Lung (tissue), 12 donors: ENCODE measurements around the gene DIP2C. TPM values are rescaled to one million over a fixed set of nuclear protein-coding genes. Genes with fewer than 3 reads are reported as not detected.

ENCODE experiments used
- ATAC-seq: fragments of 200-7000 bp; cut with Tn5 transposase; one replicate; pipeline ENCODE4 v1.9.1; 2020; ENCODE audit warnings: moderate number of reproducible peaks; ENCODE audit not compliant: insufficient read depth, low FRiP score
- DNase-seq, 3 donors: peaks; one replicate each; pipeline ENCODE4 v3.0.0-alpha.2; 2013 to 2017
- H3K27ac ChIP-seq, 2 donors: one replicate each; pipeline ENCODE4 v1.5.1; 2013; ENCODE audit warnings: mild to moderate bottlenecking in 2 of 2, moderate library complexity in 2 of 2, control low read depth in 1 of 2, inconsistent platforms in 1 of 2, low read depth in 1 of 2, low read length in 1 of 2
- H3K27me3 ChIP-seq, 3 donors: one replicate each; pipeline ENCODE4 v1.5.1; 2013; ENCODE audit warnings: low read length in 2 of 3; ENCODE audit not compliant: control insufficient read depth in 3 of 3, insufficient read depth in 3 of 3
- H3K36me3 ChIP-seq, 4 donors: one replicate each; pipeline ENCODE4 v1.5.1; 2013; ENCODE audit warnings: low read length in 4 of 4, mild to moderate bottlenecking in 1 of 4, moderate library complexity in 1 of 4; ENCODE audit not compliant: control insufficient read depth in 4 of 4, insufficient read depth in 4 of 4
- H3K4me1 ChIP-seq, 5 donors: one replicate each; pipeline ENCODE4 v1.5.1; 2013; ENCODE audit warnings: low read length in 5 of 5, mild to moderate bottlenecking in 2 of 5, moderate library complexity in 1 of 5; ENCODE audit not compliant: control insufficient read depth in 5 of 5, insufficient read depth in 5 of 5
- H3K4me3 ChIP-seq: one replicate; pipeline ENCODE4 v1.5.1; 2013; ENCODE audit warnings: mild to moderate bottlenecking, control low read depth, moderate library complexity
- H3K9ac ChIP-seq, 2 donors: one replicate each; pipeline ENCODE4 v1.5.1; 2013; ENCODE audit warnings: low read length in 2 of 2, control low read depth in 1 of 2; ENCODE audit not compliant: insufficient read depth in 1 of 2
- H3K9me3 ChIP-seq, 4 donors: one replicate each; pipeline ENCODE4 v1.5.1; 2013; ENCODE audit warnings: low read length in 3 of 4, mild to moderate bottlenecking in 1 of 4, moderate library complexity in 1 of 4; ENCODE audit not compliant: control insufficient read depth in 4 of 4, insufficient read depth in 3 of 4
- WGBS, 2 donors: extraction: QIAGEN DNeasy Blood & Tissue Kit; methylation state at CpG; one replicate each; pipeline ENCODE4 v1.1.7; 2013; 5-methylcytosine and 5-hydroxymethylcytosine counted together
- polyA plus RNA-seq, 2 donors: library from polyadenylated mRNA; stranded (reverse); fragments of 200-250 nt; gene quantifications; one replicate each; pipeline ENCODE4 v1.2.1, GENCODE V29; 2013
- total RNA-seq, 2 donors: library from RNA; depleted of rRNA in 1 of 2; stranded (reverse); fragments of >200 nt in 1 of 2; gene quantifications; one replicate each; pipeline ENCODE4 v1.2.1, GENCODE V29; 2014 to 2021
- TF ChIP-seq, protein P1 (sequence below): IDR thresholded peaks from 2 replicates; pipeline ENCODE4 v1.5.1; 2012; ENCODE audit warnings: mild to moderate bottlenecking; ENCODE audit errors: control extremely low read depth, extremely low read depth
- donor health status: control.
- donor health status: control.
- donor health status: Bipolar disorder and iron deficiency.
- donor health status: healthy.
- donor health status: DM: yes; HTN: yes; CAD: no.

The DIP2C gene
- total and polyA plus RNA-seq, 4 donors, result 3.6 to 20.0 (median 9.5) TPM

DNA sequence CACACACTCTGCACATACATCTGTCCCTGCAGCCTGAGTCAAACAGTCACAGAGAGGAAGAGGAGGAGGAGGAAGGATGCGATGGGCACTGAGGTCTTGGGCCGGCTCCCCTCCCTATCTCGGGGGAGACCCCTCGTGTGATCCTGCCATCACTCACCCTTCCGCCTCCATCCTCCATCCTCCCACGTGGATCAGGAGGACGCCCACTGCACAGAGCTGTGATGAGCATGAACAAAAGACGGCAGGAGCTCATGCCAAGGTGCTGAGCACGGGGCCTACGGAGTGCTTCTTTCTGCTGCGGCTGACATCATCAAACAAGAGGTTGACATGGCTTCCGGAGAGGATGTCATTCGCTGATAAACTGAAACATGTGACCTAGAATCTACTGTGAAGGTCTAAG lies 68.0 kb downstream of the DIP2C start:
- Histone ChIP-seq H3K4me1 (peaks cover 12 to 38% (median 18%) of the 10 kb centered on the region in 5 donors), H3K36me3 (no peaks in the 10 kb centered on the region), H3K4me3 (no peak overlapping the region), H3K27ac (no peak overlapping the region), H3K9me3 (no peaks in the 10 kb centered on the region), H3K9ac (no peak overlapping the region), H3K27me3 (no peaks in the 10 kb centered on the region)
- TF ChIP-seq, protein P1, sequence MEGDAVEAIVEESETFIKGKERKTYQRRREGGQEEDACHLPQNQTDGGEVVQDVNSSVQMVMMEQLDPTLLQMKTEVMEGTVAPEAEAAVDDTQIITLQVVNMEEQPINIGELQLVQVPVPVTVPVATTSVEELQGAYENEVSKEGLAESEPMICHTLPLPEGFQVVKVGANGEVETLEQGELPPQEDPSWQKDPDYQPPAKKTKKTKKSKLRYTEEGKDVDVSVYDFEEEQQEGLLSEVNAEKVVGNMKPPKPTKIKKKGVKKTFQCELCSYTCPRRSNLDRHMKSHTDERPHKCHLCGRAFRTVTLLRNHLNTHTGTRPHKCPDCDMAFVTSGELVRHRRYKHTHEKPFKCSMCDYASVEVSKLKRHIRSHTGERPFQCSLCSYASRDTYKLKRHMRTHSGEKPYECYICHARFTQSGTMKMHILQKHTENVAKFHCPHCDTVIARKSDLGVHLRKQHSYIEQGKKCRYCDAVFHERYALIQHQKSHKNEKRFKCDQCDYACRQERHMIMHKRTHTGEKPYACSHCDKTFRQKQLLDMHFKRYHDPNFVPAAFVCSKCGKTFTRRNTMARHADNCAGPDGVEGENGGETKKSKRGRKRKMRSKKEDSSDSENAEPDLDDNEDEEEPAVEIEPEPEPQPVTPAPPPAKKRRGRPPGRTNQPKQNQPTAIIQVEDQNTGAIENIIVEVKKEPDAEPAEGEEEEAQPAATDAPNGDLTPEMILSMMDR, result no peak
- ATAC-seq (no peak), DNase-seq (no peak)
- 83 to 84% methylated on average over 13 of the region's 13 CpGs for WGBS, 2 donors

DNA sequence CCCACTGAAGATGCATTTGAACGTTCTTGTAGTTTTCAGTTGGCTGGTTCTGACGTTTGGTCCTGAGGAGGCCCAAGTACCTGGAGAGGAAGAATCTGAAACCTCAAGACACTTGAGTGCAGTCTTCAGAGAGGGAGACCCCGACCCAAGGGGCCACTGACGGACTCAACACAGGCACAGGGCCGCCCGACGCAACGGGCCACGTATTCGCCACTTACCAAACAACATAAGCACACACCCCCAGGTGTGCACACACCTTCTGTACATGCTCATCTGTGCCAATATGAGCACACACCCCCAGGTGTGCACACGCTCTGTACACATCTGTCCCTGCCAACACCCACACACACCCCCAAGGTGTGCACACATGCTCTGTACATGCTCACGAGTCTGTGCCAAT lies 68.5 kb downstream of the DIP2C start:
- no peak overlapping the region for H3K27ac ChIP-seq
- no peak overlapping the region for H3K9ac ChIP-seq
- H3K9me3 ChIP-seq, result no peaks in the 10 kb centered on the region
- H3K27me3 ChIP-seq, result no peaks in the 10 kb centered on the region
- DNase-seq (no peak), ATAC-seq (no peak)
- H3K4me1 ChIP-seq, result peaks cover 13 to 43% (median 19%) of the 10 kb centered on the region in 5 donors
- H3K4me3 ChIP-seq, result no peak overlapping the region
- 88 to 89% methylated on average over 12 of the region's 12 CpGs for WGBS, 2 donors
- TF ChIP-seq, protein P1, result no peak
- no peaks in the 10 kb centered on the region for H3K36me3 ChIP-seq

DNA sequence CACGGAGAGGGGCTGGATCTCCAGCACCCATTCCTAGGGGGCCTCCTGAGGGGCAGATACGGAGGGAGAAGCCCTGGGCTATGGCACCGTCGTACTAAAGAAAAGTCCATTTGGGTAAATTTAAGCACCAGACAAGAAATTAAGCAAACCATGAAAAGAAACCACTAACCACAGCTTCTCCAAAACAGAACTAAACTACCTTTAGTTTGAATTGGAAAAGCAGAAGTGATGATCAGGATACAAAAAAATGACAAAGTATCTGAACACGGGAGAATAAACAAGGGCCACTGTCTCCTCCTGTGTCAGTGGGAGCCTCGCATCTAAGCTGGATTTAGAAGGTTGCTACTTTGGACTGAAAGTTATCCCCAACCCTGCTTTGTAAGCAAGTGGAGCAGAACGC lies 69.1 kb downstream of the DIP2C start:
- H3K36me3 ChIP-seq, result no peaks in the 10 kb centered on the region
- no peaks in the 10 kb centered on the region for H3K9me3 ChIP-seq
- no peaks in the 10 kb centered on the region for H3K27me3 ChIP-seq
- H3K4me1 ChIP-seq, result peaks cover 13 to 45% (median 19%) of the 10 kb centered on the region in 5 donors
- TF ChIP-seq, protein P1, result no peak
- no peak overlapping the region for H3K27ac ChIP-seq
- 35 to 64% methylated on average over 7 of the region's 7 CpGs for WGBS, 2 donors
- no peak overlapping the region for H3K4me3 ChIP-seq
- H3K9ac ChIP-seq, result no peak overlapping the region
- DNase-seq, result no peak
- no peak for ATAC-seq

DNA sequence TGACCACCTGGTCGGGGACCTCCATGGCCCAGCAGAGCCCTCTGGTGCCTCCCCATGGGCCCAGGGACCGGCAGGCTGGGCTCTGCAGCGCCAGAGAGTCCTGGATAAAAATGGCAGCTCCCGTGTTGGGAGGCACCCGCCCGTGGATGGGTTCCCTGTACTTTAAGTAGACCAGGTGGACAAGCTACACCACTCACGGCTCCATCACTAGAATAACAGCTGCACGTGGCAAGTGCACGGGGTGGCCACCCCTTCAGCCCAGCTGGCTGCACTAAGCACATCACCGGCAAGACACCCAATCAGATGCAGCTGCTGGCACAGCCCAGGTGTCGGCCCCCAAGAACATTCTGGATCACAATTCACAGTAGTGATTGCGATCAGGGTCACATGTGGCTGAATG lies 69.8 kb downstream of the DIP2C start:
- Histone ChIP-seq H3K4me3 (no peak overlapping the region), H3K27ac (no peak overlapping the region), H3K9me3 (no peaks in the 10 kb centered on the region), H3K27me3 (no peaks in the 10 kb centered on the region), H3K4me1 (peaks cover 16 to 46% (median 25%) of the 10 kb centered on the region in 5 donors), H3K36me3 (no peaks in the 10 kb centered on the region), H3K9ac (no peak overlapping the region)
- 89% methylated on average over 11 to 12 of the region's 12 CpGs for WGBS, 2 donors
- TF ChIP-seq, protein P1, result no peak
- DNase-seq, result no peak
- no peak for ATAC-seq
